ENCODE data around the gene OTUD3.

The OTUD3 gene

GRCh38 chr1:19957779-19958178 is 75.6 kb downstream of the OTUD3 start:
- H3K14ac ChIP-seq (ENCODE audit: low read length in 2 of 2), result no peak overlapping the region
- no peak overlapping the region for H2BK120ac ChIP-seq (ENCODE audit: low read depth, low read length)
- no peak overlapping the region for H2BK5ac ChIP-seq (ENCODE audit: low read depth, low read length, poor library complexity, severe bottlenecking)
- no peak for DNase-seq
- H3K36me3 ChIP-seq (ENCODE audit: control insufficient read depth in 1 of 2, insufficient read depth in 2 of 2, low read depth in 1 of 2, low read length in 2 of 2), result no peaks in the 10 kb centered on the region
- no peak overlapping the region for H2AFZ ChIP-seq (ENCODE audit: low read depth, low read length)
- no peak overlapping the region for H3K27ac ChIP-seq (ENCODE audit: low read length, poor library complexity, severe bottlenecking)
- H3K4me3 ChIP-seq (ENCODE audit: insufficient read depth in 1 of 2, low read depth in 1 of 2, low read length in 2 of 2), result no peak overlapping the region
- no peak overlapping the region for H3K4ac ChIP-seq (ENCODE audit: low read depth in 1 of 2, low read length in 2 of 2)
- no peak overlapping the region for H2BK15ac ChIP-seq (ENCODE audit: low read depth, poor library complexity, severe bottlenecking)
- H3K4me2 ChIP-seq (ENCODE audit: low read length, poor library complexity, severe bottlenecking), result no peak overlapping the region
- no peak overlapping the region for H2BK12ac ChIP-seq (ENCODE audit: low read length in 2 of 2)
- no peak overlapping the region for H4K91ac ChIP-seq (ENCODE audit: low read length)
- peaks cover 17% of the 10 kb centered on the region for H3K9me3 ChIP-seq (ENCODE audit: control insufficient read depth, low read length)
- 76% methylated on average over 4 of the region's 4 CpGs for WGBS
- H3K23ac ChIP-seq (ENCODE audit: low read length in 2 of 2), result no peak overlapping the region
- no peak overlapping the region for H4K8ac ChIP-seq (ENCODE audit: low read length)
- H2AK5ac ChIP-seq (ENCODE audit: low read length, severe bottlenecking), result no peak overlapping the region
- H3K9ac ChIP-seq (ENCODE audit: low read length), result no peak overlapping the region
- no peaks in the 10 kb centered on the region for H3K79me1 ChIP-seq (replicated peaks; ENCODE audit: low read length, poor library complexity, severe bottlenecking)
- H3K18ac ChIP-seq (ENCODE audit: low read depth in 1 of 2, low read length in 2 of 2), result no peak overlapping the region
- H3K27me3 ChIP-seq (ENCODE audit: control insufficient read depth in 1 of 2, insufficient read depth in 1 of 2, low read length in 2 of 2), result peaks cover 16 to 65% of the 10 kb centered on the region in 2 experiments
- H3K4me1 ChIP-seq (ENCODE audit: control insufficient read depth, insufficient read depth, low read depth, low read length), result no peaks in the 10 kb centered on the region

GRCh38 chr1:19960591-19960990 is 78.4 kb downstream of the OTUD3 start:
- no peak overlapping the region for H4K8ac ChIP-seq (ENCODE audit: low read length)
- WGBS, result 54% methylated on average over 5 of the region's 5 CpGs

More at GRCh38 chr1:19960591-19960990, 78.4 kb downstream of the OTUD3 start:
- no peak overlapping the region for H2BK12ac ChIP-seq (ENCODE audit: low read length in 2 of 2)
- H2BK120ac ChIP-seq (ENCODE audit: low read depth, low read length), result no peak overlapping the region
- H3K79me1 ChIP-seq (replicated peaks; ENCODE audit: low read length, poor library complexity, severe bottlenecking), result no peaks in the 10 kb centered on the region
- H3K9ac ChIP-seq (ENCODE audit: low read length), result no peak overlapping the region
- no peak overlapping the region for H3K4me2 ChIP-seq (ENCODE audit: low read length, poor library complexity, severe bottlenecking)
- H2BK5ac ChIP-seq (ENCODE audit: low read depth, low read length, poor library complexity, severe bottlenecking), result no peak overlapping the region
- H3K4me3 ChIP-seq (ENCODE audit: insufficient read depth in 1 of 2, low read depth in 1 of 2, low read length in 2 of 2), result no peak overlapping the region
- H3K4me1 ChIP-seq (ENCODE audit: control insufficient read depth, insufficient read depth, low read depth, low read length), result no peaks in the 10 kb centered on the region
- no peaks in the 10 kb centered on the region for H3K36me3 ChIP-seq (ENCODE audit: control insufficient read depth in 1 of 2, insufficient read depth in 2 of 2, low read depth in 1 of 2, low read length in 2 of 2)
- H3K27ac ChIP-seq (ENCODE audit: low read length, poor library complexity, severe bottlenecking), result no peak overlapping the region
- H2AFZ ChIP-seq (ENCODE audit: low read depth, low read length), result no peak overlapping the region
- H3K9me3 ChIP-seq (ENCODE audit: control insufficient read depth, low read length), result peaks cover 10% of the 10 kb centered on the region
- DNase-seq, result no peak
- no peak overlapping the region for H4K91ac ChIP-seq (ENCODE audit: low read length)
- H3K27me3 ChIP-seq (ENCODE audit: control insufficient read depth in 1 of 2, insufficient read depth in 1 of 2, low read length in 2 of 2), result peaks cover 6 to 61% of the 10 kb centered on the region in 2 experiments
- no peak overlapping the region for H3K4ac ChIP-seq (ENCODE audit: low read depth in 1 of 2, low read length in 2 of 2)
- no peak overlapping the region for H3K14ac ChIP-seq (ENCODE audit: low read length in 2 of 2)
- H3K18ac ChIP-seq (ENCODE audit: low read depth in 1 of 2, low read length in 2 of 2), result no peak overlapping the region
- no peak overlapping the region for H2AK5ac ChIP-seq (ENCODE audit: low read length, severe bottlenecking)
- no peak overlapping the region for H2BK15ac ChIP-seq (ENCODE audit: low read depth, poor library complexity, severe bottlenecking)
- no peak overlapping the region for H3K23ac ChIP-seq (ENCODE audit: low read length in 2 of 2)

Measured in mesenchymal stem cell (in vitro differentiated cells and primary cell).